H9 (cell line): ENCODE results near the gene MLIP. TPM values are rescaled to one million over a fixed set of nuclear protein-coding genes. Genes with fewer than 3 reads are reported as not detected.

ENCODE experiments used
- DNase-seq: peaks from one replicate; pipeline ENCODE4 v3.0.0-alpha.2; 2017
- H2AFZ ChIP-seq: one replicate; pipeline ENCODE4 v1.6.1; 2013; ENCODE audit warnings: mild to moderate bottlenecking, low read length, control low read depth, moderate library complexity
- H2AK5ac ChIP-seq: 2 replicates; pipeline ENCODE4 v1.6.1; 2013; ENCODE audit warnings: low read length, control low read depth, mixed read lengths; ENCODE audit not compliant: insufficient read length
- H2BK120ac ChIP-seq: one replicate; pipeline ENCODE4 v1.6.1; 2013; ENCODE audit warnings: low read depth, mild to moderate bottlenecking, low read length, control low read depth, inconsistent platforms; ENCODE audit not compliant: poor library complexity, severe bottlenecking
- H2BK12ac ChIP-seq: 2 replicates; pipeline ENCODE4 v1.6.1; 2013; ENCODE audit warnings: low read length, control low read depth, mixed read lengths, low read depth; ENCODE audit not compliant: insufficient read length
- H2BK15ac ChIP-seq: 2 replicates; pipeline ENCODE4 v1.6.1; 2013; ENCODE audit warnings: low read depth, low read length, control low read depth
- H2BK20ac ChIP-seq: one replicate; pipeline ENCODE4 v1.6.1; 2013; ENCODE audit warnings: low read depth, mild to moderate bottlenecking, low read length, control low read depth, inconsistent platforms; ENCODE audit not compliant: poor library complexity, severe bottlenecking
- H2BK5ac ChIP-seq: 2 replicates; pipeline ENCODE4 v1.6.1; 2013; ENCODE audit warnings: low read length, control low read depth, mixed read lengths; ENCODE audit not compliant: insufficient read length
- H3K14ac ChIP-seq: 2 replicates; pipeline ENCODE4 v1.6.1; 2013; ENCODE audit warnings: low read length, control low read depth; ENCODE audit not compliant: insufficient read depth
- H3K18ac ChIP-seq: 2 replicates; pipeline ENCODE4 v1.6.1; 2013; ENCODE audit warnings: low read depth, mild to moderate bottlenecking, mixed read lengths, low read length, control low read depth; ENCODE audit not compliant: insufficient read length
- H3K23ac ChIP-seq: 2 replicates; pipeline ENCODE4 v1.6.1; 2013; ENCODE audit warnings: low read length, control low read depth, mixed read lengths, low read depth; ENCODE audit not compliant: insufficient read length
- H3K23me2 ChIP-seq: 2 replicates; pipeline ENCODE4 v1.6.1; 2013; ENCODE audit warnings: low read depth, mild to moderate bottlenecking, mixed read lengths, low read length, control low read depth; ENCODE audit not compliant: insufficient read length, poor library complexity, severe bottlenecking
- H3K27ac ChIP-seq: 2 replicates; pipeline ENCODE4 v1.5.1; 2013; ENCODE audit warnings: low read length, control low read depth, mixed read lengths, low read depth; ENCODE audit not compliant: insufficient read length
- H3K27me3 ChIP-seq: 2 replicates; pipeline ENCODE4 v1.6.1; 2013; ENCODE audit warnings: low read length, control low read depth, inconsistent platforms; ENCODE audit not compliant: insufficient read depth
- H3K4ac ChIP-seq: 2 replicates; pipeline ENCODE4 v1.6.1; 2013; ENCODE audit warnings: low read depth, mild to moderate bottlenecking, control low read depth, inconsistent platforms, low read length, moderate library complexity
- H3K4me1 ChIP-seq: 2 replicates; pipeline ENCODE4 v1.6.1; 2013; ENCODE audit warnings: low read length, control low read depth, inconsistent platforms; ENCODE audit not compliant: insufficient read depth
- H3K4me2 ChIP-seq: 2 replicates; pipeline ENCODE4 v1.6.1; 2013; ENCODE audit warnings: low read length, control low read depth, mixed read lengths; ENCODE audit not compliant: insufficient read length, insufficient read depth
- H3K56ac ChIP-seq: 2 replicates; pipeline ENCODE4 v1.6.1; 2013; ENCODE audit warnings: low read depth, mild to moderate bottlenecking, mixed read lengths, low read length, control low read depth; ENCODE audit not compliant: insufficient read length
- H3K79me1 ChIP-seq: 2 replicates; pipeline ENCODE4 v1.6.1; 2013; ENCODE audit warnings: low read depth, mild to moderate bottlenecking, moderate library complexity, low read length, control low read depth, inconsistent platforms; ENCODE audit not compliant: insufficient read depth, poor library complexity, severe bottlenecking
- H3K79me2 ChIP-seq: 2 replicates; pipeline ENCODE4 v1.6.1; 2013; ENCODE audit warnings: low read length, control low read depth, inconsistent platforms; ENCODE audit not compliant: insufficient read depth
- H3K9ac ChIP-seq: 2 replicates; pipeline ENCODE4 v1.6.1; 2013; ENCODE audit warnings: low read length, control low read depth, mixed read lengths; ENCODE audit not compliant: insufficient read length; ENCODE audit errors: extremely low read depth
- H3K9me3 ChIP-seq: one replicate; pipeline ENCODE4 v1.6.1; 2013; ENCODE audit warnings: low read depth, low read length, inconsistent platforms; ENCODE audit not compliant: control insufficient read depth
- H3T11ph ChIP-seq: one replicate; pipeline ENCODE4 v1.6.1; 2013; ENCODE audit warnings: mild to moderate bottlenecking, low read length, control low read depth, inconsistent platforms
- H4K20me1 ChIP-seq: one replicate; pipeline ENCODE4 v1.6.1; 2013; ENCODE audit not compliant: control insufficient read depth, insufficient read length, insufficient read depth
- H4K5ac ChIP-seq: 2 replicates; pipeline ENCODE4 v1.6.1; 2013; ENCODE audit warnings: low read depth, mild to moderate bottlenecking, mixed read lengths, low read length, control low read depth; ENCODE audit not compliant: insufficient read length
- H4K8ac ChIP-seq: replicated peaks from 2 replicates; pipeline ENCODE4 v1.6.1; 2013; ENCODE audit warnings: low read length, control low read depth, mixed read lengths, low read depth; ENCODE audit not compliant: insufficient read length
- H4K91ac ChIP-seq: 2 replicates; pipeline ENCODE4 v1.6.1; 2013; ENCODE audit warnings: low read depth, mild to moderate bottlenecking, moderate library complexity, mixed read lengths, low read length, control low read depth; ENCODE audit not compliant: insufficient read length
- H3K27ac Mint-ChIP-seq, 3 experiments: 2 replicates in 2 of 3; 3 replicates in 1 of 3; pipeline ENCODE4 v1.8.0; 2020 to 2021; ENCODE audit warnings: mixed read lengths in 3 of 3, mild to moderate bottlenecking in 1 of 3, moderate library complexity in 1 of 3
- H3K27me3 Mint-ChIP-seq: 2 replicates; pipeline ENCODE4 v1.8.0; 2021; ENCODE audit warnings: low read depth, mild to moderate bottlenecking, moderate library complexity, mixed read lengths
- H3K36me3 Mint-ChIP-seq, 3 experiments: 2 replicates in 2 of 3; 3 replicates in 1 of 3; pipeline ENCODE4 v1.8.0; 2020 to 2021; ENCODE audit warnings: low read depth in 3 of 3, mixed read lengths in 3 of 3; ENCODE audit not compliant: insufficient read depth in 1 of 3
- H3K4me1 Mint-ChIP-seq, 2 experiments: 2 replicates each; pipeline ENCODE4 v1.8.0; 2020; ENCODE audit warnings: mixed read lengths in 2 of 2
- H3K4me3 Mint-ChIP-seq, 2 experiments: 2 replicates in 1 of 2; 3 replicates in 1 of 2; pipeline ENCODE4 v1.8.0; 2020 to 2021; ENCODE audit warnings: mild to moderate bottlenecking in 2 of 2, mixed read lengths in 2 of 2, moderate library complexity in 1 of 2
- H3K9me3 Mint-ChIP-seq, 2 experiments: 2 replicates in 1 of 2; 3 replicates in 1 of 2; pipeline ENCODE4 v1.8.0; 2020; ENCODE audit warnings: mild to moderate bottlenecking in 2 of 2, mixed read lengths in 2 of 2, moderate library complexity in 1 of 2
- WGBS: extraction: QIAGEN DNeasy Blood & Tissue Kit; methylation state at CpG from one replicate; pipeline ENCODE4 v1.1.7; 2013; ENCODE audit warnings: missing lambda C conversion rate, low lambda C conversion rate, mixed read lengths; ENCODE audit not compliant: insufficient read length; ENCODE audit errors: extremely low coverage; 5-methylcytosine and 5-hydroxymethylcytosine counted together
- total RNA-seq: library from RNA; stranded (reverse); gene quantifications from 2 replicates; pipeline ENCODE4 v1.2.1, GENCODE V29; 2021
- TF ChIP-seq, protein P1 (sequence below): fragments of 200-600 bp; sonication (generic); conservative IDR thresholded peaks from 3 replicates; pipeline ENCODE4 v1.8.0; 2021; ENCODE audit warnings: antibody characterized with exemption, mild to moderate bottlenecking

Gene MLIP
- total RNA-seq, 1 experiment from 2014 or later, result not detected

DNA sequence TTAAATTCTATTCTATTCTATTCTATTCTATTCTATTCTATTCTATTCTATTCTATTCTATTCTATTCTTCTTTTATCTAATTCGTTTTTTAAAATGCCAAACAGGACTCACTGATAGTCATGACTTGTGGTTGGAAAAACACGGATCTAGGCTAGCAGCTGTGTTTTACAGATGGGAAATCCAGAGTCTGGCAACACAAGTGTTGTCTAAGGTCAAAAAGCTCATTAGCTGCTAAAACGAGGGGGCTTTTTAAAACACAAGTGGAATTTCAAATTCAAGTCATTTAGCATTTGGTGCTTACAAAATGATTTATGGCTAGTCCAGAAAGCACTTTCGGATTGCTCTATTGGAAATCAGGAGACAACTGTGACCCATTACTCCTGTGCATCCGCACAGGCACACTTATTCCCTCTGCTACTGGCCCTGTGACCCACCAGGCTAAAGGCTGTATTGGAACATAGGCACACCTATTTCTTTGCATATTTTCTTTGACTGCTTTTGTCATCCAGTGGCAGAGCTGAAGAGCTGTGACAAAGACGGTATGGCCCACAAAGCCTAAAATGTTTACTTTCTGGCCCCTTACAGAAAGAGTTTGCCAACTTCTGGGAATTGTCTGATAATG lies 17.8 kb upstream of the MLIP start:
- Histone ChIP-seq H2BK15ac (no peak overlapping the region), H2BK12ac (no peak overlapping the region), H3K4ac (no peak overlapping the region), H3K4me1 (no peaks in the 10 kb centered on the region), H3K14ac (no peak overlapping the region), H2AFZ (no peak overlapping the region), H3K18ac (no peak overlapping the region), H3K27ac (no peak overlapping the region), H3K56ac (no peak overlapping the region), H3K23ac (no peak overlapping the region), H4K20me1 (no peaks in the 10 kb centered on the region), H4K5ac (no peak overlapping the region), H3K9ac (no peak overlapping the region), H3K4me2 (no peak overlapping the region), H4K8ac (no peak overlapping the region), H3K9me3 (no peaks in the 10 kb centered on the region), H3K27me3 (no peaks in the 10 kb centered on the region), H4K91ac (no peak overlapping the region), H3K79me1 (no peaks in the 10 kb centered on the region), H2BK5ac (no peak overlapping the region), H2AK5ac (no peak overlapping the region), H3K23me2 (no peaks in the 10 kb centered on the region), H3T11ph (no peak overlapping the region), H3K79me2 (no peaks in the 10 kb centered on the region), H2BK20ac (no peak overlapping the region), H2BK120ac (no peak overlapping the region)
- WGBS, result no CpG with 5 or more reads among the region's 6 CpGs
- no peaks in the 10 kb centered on the region for H3K4me1 Mint-ChIP-seq
- TF ChIP-seq, protein P1, sequence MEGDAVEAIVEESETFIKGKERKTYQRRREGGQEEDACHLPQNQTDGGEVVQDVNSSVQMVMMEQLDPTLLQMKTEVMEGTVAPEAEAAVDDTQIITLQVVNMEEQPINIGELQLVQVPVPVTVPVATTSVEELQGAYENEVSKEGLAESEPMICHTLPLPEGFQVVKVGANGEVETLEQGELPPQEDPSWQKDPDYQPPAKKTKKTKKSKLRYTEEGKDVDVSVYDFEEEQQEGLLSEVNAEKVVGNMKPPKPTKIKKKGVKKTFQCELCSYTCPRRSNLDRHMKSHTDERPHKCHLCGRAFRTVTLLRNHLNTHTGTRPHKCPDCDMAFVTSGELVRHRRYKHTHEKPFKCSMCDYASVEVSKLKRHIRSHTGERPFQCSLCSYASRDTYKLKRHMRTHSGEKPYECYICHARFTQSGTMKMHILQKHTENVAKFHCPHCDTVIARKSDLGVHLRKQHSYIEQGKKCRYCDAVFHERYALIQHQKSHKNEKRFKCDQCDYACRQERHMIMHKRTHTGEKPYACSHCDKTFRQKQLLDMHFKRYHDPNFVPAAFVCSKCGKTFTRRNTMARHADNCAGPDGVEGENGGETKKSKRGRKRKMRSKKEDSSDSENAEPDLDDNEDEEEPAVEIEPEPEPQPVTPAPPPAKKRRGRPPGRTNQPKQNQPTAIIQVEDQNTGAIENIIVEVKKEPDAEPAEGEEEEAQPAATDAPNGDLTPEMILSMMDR, result no peak
- H3K27ac Mint-ChIP-seq, result no peak overlapping the region
- no peak overlapping the region for H3K4me3 Mint-ChIP-seq
- DNase-seq, result no peak
- no peaks in the 10 kb centered on the region for H3K36me3 Mint-ChIP-seq
- H3K9me3 Mint-ChIP-seq, result no peaks in the 10 kb centered on the region
- H3K27me3 Mint-ChIP-seq, result no peaks in the 10 kb centered on the region
